ENCODE measurements around the gene FAIM2. TPM values are rescaled to one million over a fixed set of nuclear protein-coding genes. Genes with fewer than 3 reads are reported as not detected.
A peak's percentile ranks its signal among the peaks of the same experiment; 100 is the strongest.

FAIM2 gene
- total RNA-seq, 1 experiment from 2014 or later = 0.49 TPM

- Histone ChIP-seq H3K4me3 (ENCODE audit: low read depth in 2 of 2, low read length in 2 of 2) (no peak overlapping the region), H3K27me3 (ENCODE audit: control insufficient read depth, insufficient read depth, low read length) (no peaks in the 10 kb centered on the region), H3K27ac (ENCODE audit: low read length) (no peak overlapping the region), H3K36me3 (ENCODE audit: control insufficient read depth, insufficient read depth, low read length) (no peaks in the 10 kb centered on the region), H3K9me3 (ENCODE audit: control insufficient read depth, insufficient read depth, low read depth, low read length) (no peaks in the 10 kb centered on the region), H3K4me1 (ENCODE audit: control insufficient read depth, insufficient read depth, low read length) (no peaks in the 10 kb centered on the region)
- POLR2A ChIA-PET = no interaction called here
- DNase-seq (ENCODE audit: low read depth, low spot score) (no peak), ATAC-seq (no peak)
- TF ChIP-seq CTCF (IDR thresholded peaks at IDR 0.05) = no peak
- TF ChIP-seq POLR2AphosphoS5 (IDR thresholded peaks at IDR 0.05; ENCODE audit: low read depth, low read length) = no peak
- TF ChIP-seq, protein P1, sequence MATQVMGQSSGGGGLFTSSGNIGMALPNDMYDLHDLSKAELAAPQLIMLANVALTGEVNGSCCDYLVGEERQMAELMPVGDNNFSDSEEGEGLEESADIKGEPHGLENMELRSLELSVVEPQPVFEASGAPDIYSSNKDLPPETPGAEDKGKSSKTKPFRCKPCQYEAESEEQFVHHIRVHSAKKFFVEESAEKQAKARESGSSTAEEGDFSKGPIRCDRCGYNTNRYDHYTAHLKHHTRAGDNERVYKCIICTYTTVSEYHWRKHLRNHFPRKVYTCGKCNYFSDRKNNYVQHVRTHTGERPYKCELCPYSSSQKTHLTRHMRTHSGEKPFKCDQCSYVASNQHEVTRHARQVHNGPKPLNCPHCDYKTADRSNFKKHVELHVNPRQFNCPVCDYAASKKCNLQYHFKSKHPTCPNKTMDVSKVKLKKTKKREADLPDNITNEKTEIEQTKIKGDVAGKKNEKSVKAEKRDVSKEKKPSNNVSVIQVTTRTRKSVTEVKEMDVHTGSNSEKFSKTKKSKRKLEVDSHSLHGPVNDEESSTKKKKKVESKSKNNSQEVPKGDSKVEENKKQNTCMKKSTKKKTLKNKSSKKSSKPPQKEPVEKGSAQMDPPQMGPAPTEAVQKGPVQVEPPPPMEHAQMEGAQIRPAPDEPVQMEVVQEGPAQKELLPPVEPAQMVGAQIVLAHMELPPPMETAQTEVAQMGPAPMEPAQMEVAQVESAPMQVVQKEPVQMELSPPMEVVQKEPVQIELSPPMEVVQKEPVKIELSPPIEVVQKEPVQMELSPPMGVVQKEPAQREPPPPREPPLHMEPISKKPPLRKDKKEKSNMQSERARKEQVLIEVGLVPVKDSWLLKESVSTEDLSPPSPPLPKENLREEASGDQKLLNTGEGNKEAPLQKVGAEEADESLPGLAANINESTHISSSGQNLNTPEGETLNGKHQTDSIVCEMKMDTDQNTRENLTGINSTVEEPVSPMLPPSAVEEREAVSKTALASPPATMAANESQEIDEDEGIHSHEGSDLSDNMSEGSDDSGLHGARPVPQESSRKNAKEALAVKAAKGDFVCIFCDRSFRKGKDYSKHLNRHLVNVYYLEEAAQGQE (IDR thresholded peaks at IDR 0.05; ENCODE audit: insufficient read depth in 1 of 2, low read depth in 2 of 2, low read length in 1 of 2) = no peak
- no peak for TF ChIP-seq SIN3A (IDR thresholded peaks at IDR 0.05; ENCODE audit: borderline replicate concordance, insufficient read depth, low read depth, low read length)
- CTCF ChIA-PET = no interaction called here
- BruUV-seq (replicated peaks) = no TSS peak
- intact Hi-C loops (cut with micrococcal nuclease; ENCODE audit: unreplicated experiment) = loop anchor here (10.0 kb wide), 1 partner anchor 177 kb away; no protein-coding TSS in a partner anchor
- in situ Hi-C loops (cut with HindIII; ENCODE audit: low pct_unique_long_range_greater_than_20kb, low sequenced_read_pairs) = no loop called here
Measured at GRCh38 chr12:49951411-49952240, 47.9 kb upstream of the FAIM2 start.

DNA sequence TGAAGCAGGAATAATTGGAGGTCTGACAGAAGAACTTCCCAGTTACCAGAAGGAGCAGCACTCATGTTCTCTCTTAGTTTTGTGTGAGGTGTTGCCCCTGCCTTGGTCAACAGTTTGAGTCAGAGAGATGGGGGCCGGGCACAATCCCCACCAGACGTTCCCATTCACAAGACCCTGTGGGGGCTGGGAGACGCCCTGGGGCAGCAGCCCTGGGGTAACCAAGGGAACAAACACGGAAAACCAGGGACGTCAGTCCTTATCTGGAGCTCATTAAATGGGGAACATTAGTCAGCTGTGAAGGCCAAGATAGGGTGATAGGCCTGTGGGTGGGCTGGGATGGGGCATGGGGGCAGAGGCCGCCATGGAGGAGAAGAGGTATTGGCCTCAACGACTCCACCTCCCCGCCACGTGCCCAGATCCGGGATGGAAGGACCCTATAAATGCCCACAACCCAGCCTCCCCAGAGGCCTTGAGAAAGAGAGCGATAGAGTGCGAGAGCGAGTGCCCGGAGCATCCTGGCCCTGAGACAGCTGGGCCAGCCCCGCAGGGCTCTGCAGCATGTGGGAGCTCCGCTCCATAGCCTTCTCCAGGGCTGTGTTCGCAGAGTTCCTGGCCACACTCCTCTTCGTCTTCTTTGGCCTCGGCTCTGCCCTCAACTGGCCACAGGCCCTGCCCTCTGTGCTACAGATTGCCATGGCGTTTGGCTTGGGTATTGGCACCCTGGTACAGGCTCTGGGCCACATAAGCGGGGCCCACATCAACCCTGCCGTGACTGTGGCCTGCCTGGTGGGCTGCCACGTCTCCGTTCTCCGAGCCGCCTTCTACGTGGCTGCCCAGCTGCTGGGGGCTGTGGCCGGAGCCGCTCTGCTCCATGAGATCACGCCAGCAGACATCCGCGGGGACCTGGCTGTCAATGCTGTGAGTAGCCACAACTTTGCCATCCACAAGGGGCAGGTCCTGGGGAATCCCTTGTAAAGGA is 46.9 kb upstream of the FAIM2 start, which contains the start of gene AQP2:
AQP2 (plus strand) TSS at position 465 of the 979 bp plus-strand sequence; CDS start at position 559, 94 bp downstream.
- TF ChIP-seq, protein P1 (IDR thresholded peaks at IDR 0.05; ENCODE audit: insufficient read depth in 1 of 2, low read depth in 2 of 2, low read length in 1 of 2) = no peak
- no peak for TF ChIP-seq SIN3A (IDR thresholded peaks at IDR 0.05; ENCODE audit: borderline replicate concordance, insufficient read depth, low read depth, low read length)
- no peak for TF ChIP-seq POLR2AphosphoS5 (IDR thresholded peaks at IDR 0.05; ENCODE audit: low read depth, low read length)
- TF ChIP-seq TCF7L2 (IDR thresholded peaks at IDR 0.05; ENCODE audit: low read depth, low read length) = no peak
- Histone ChIP-seq H3K4me1 (ENCODE audit: control insufficient read depth, insufficient read depth, low read length) (peaks cover 5% of the 10 kb centered on the region), H3K4me3 (ENCODE audit: low read depth in 2 of 2, low read length in 2 of 2) (no peak within 1 kb of the TSS), H3K36me3 (ENCODE audit: control insufficient read depth, insufficient read depth, low read length) (no peaks in the 10 kb centered on the region), H3K9me3 (ENCODE audit: control insufficient read depth, insufficient read depth, low read depth, low read length) (no peaks in the 10 kb centered on the region), H3K27me3 (ENCODE audit: control insufficient read depth, insufficient read depth, low read length) (no peaks in the 10 kb centered on the region), H3K27ac (ENCODE audit: low read length) (peak within 1 kb of the TSS; percentile 31)
- CTCF ChIA-PET = no interaction called here
- DNase-seq (ENCODE audit: low read depth, low spot score) (no peak), ATAC-seq (no peak)
- intact Hi-C loops (cut with micrococcal nuclease; ENCODE audit: unreplicated experiment) (loop anchor here (10.0 kb wide), 1 partner anchor 176 kb away; no protein-coding TSS in a partner anchor), in situ Hi-C loops (cut with HindIII; ENCODE audit: low pct_unique_long_range_greater_than_20kb, low sequenced_read_pairs) (no loop called here)
- POLR2A ChIA-PET = interaction anchor here (0.7 kb wide), 1 partner anchor 122 kb away, joined by 3 read pairs; no protein-coding TSS in a partner anchor
- no TSS peak for BruUV-seq (replicated peaks)

Measured in Panc1 (cell line).